Suppressor macrophage treated with lipopolysaccharide for 1 hour (primary cell): ENCODE measurements around the gene AGBL5.

Source experiments
- DNase-seq, 3 donors: peaks; one replicate each; pipeline ENCODE4 v3.0.0-alpha.2; 2020 to 2022

The AGBL5 gene, protein sequence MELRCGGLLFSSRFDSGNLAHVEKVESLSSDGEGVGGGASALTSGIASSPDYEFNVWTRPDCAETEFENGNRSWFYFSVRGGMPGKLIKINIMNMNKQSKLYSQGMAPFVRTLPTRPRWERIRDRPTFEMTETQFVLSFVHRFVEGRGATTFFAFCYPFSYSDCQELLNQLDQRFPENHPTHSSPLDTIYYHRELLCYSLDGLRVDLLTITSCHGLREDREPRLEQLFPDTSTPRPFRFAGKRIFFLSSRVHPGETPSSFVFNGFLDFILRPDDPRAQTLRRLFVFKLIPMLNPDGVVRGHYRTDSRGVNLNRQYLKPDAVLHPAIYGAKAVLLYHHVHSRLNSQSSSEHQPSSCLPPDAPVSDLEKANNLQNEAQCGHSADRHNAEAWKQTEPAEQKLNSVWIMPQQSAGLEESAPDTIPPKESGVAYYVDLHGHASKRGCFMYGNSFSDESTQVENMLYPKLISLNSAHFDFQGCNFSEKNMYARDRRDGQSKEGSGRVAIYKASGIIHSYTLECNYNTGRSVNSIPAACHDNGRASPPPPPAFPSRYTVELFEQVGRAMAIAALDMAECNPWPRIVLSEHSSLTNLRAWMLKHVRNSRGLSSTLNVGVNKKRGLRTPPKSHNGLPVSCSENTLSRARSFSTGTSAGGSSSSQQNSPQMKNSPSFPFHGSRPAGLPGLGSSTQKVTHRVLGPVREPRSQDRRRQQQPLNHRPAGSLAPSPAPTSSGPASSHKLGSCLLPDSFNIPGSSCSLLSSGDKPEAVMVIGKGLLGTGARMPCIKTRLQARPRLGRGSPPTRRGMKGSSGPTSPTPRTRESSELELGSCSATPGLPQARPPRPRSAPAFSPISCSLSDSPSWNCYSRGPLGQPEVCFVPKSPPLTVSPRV

DNA sequence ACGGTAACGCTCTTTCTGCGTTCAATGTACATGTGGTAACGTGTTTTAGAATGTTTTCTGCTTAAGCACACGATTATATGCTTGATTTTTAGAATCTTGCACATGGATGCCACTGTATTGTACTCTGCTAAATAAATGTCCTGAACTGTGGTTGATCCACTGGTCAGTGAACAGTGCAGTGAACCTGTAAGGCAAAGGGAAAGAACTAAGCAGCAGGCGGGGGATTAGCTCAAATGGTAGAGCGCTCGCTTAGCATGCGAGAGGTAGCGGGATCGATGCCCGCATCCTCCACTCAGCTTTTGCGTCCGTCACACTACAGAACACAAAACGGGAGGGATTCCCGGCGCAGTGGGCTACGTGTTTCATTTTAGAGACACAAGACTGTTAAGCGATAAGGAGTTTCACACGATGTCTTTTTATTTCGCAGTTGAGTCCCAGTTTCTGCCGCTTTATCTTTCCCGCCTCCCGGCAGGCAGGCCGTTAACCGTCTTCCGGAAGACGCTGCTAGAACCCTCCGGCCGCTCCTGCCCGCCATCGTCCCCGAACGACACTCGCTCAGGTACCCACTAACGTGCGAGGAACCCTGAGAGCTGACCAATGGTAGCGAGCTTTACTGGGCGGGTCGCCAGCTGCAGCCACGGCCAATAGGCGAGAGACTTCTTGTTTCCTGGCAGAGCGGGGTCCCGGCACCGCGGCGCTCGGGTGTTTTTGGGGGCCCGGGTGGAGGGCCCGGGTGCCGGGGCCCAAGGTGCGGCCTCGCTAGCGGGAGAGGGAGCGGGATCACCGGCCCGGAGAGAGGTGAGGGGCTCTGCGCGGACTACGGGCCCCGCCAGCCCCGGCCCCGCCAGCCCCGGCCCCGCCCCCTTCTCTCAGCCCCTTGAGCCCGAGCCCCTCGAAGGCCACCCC, at the start of gene AGBL5:
TSS of gene AGBL5 (plus strand) at position 673 of the 906 bp plus-strand sequence. CDS start 1,291 bp downstream, outside the sequence.
- peak; percentile 93 to 95 (median 93) for DNase-seq

DNA sequence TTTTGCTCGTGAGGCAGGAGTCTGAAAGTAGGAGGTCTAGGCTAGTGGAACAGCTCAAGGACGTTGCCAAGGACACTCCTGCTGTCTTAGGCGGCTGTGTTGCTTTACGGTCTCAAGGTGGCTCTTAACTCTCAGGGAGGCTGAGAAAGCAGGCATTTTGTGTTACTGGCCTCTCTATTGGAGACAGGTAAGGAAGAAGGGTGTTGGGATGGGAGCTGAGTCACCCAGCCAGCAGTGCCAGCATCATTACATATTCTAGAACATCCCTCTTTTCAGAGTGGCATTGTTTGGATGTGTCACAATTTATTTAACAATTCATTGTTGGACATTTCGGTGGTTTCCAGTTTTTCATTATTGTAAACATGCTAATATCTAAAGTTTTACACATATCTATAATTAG, 49.5 kb upstream of the AGBL5 start:
- DNase-seq = peak; percentile 10 to 55 (median 51)

DNA sequence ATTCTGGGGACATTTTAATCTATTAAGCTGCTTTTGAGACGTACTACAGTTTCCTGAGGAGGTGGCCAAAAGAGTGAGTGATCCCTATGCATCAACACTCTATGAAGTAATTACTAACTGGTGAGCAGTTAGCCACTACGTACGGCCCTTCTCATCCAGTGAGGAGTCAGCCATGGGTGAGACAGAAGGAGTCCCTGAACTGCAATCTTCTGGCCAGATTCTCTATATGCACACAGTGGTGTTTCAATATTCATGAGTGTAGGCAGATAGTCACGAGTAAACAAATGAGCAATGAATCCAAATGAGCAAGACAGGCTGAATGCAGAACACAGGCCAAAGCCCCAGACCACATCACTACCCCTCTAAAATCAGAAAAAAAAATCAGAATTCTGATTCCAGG, 48.5 kb upstream of the AGBL5 start:
- DNase-seq = peak; percentile 27 to 34 (median 29)

DNA sequence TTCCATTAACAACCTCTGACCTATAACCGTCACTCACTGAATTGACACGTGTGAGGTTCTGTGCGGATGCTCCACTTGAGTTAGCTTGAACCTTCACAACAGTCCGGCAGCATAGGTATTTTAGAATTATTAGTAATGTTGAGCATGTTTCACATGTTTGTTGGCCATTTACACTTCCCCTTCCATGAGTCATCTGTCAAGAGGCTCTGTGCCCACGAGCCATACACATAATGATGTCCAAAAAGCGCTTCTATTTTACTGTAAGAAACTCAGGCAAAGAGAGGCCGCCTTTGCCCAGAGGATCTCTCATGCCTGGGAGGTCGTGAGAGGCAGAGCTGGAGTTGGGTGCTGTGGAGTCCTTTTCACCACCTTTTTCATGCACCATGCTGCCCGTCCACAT, 47.6 kb upstream of the AGBL5 start:
- DNase-seq = peak; percentile 73 to 78 (median 78)

DNA sequence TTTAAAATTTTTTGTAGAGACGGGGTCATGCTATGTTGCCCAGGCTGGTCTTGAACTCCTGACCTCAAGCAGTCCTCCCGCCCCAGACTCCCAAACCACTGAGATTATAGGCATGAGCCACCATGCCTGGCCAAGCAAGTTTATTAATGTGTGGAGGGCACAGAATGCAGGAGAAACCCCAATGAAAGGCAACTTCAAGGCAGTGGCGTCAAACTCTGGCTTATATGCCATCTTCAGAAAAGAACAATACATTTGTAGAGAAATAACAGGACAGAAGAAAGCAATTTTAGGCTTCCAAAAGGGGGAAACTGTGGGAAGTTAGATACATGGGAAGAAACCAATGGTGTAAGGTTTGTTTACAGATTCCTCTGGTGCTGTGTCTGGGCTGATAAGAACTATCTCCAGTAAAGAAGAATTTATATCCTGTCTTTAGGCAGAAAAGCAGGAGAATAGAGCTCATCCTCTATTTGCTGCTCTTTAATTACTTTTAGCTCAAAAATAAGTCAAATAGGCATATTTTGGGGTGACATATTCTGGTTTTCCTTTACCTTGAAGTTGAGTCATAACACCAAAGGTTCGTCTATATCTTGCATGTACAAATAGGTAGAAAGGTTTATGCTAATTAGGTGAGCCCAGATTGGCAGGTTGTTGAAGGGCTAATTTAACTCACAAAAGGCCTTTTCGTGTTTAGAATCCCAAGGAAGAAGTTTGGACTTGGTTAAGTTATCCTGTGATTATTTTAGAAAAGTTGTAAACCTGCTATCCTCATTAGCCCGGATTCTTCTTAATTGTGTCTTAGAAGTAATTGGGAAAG, 44.7 kb upstream of the AGBL5 start:
- no peak for DNase-seq

DNA sequence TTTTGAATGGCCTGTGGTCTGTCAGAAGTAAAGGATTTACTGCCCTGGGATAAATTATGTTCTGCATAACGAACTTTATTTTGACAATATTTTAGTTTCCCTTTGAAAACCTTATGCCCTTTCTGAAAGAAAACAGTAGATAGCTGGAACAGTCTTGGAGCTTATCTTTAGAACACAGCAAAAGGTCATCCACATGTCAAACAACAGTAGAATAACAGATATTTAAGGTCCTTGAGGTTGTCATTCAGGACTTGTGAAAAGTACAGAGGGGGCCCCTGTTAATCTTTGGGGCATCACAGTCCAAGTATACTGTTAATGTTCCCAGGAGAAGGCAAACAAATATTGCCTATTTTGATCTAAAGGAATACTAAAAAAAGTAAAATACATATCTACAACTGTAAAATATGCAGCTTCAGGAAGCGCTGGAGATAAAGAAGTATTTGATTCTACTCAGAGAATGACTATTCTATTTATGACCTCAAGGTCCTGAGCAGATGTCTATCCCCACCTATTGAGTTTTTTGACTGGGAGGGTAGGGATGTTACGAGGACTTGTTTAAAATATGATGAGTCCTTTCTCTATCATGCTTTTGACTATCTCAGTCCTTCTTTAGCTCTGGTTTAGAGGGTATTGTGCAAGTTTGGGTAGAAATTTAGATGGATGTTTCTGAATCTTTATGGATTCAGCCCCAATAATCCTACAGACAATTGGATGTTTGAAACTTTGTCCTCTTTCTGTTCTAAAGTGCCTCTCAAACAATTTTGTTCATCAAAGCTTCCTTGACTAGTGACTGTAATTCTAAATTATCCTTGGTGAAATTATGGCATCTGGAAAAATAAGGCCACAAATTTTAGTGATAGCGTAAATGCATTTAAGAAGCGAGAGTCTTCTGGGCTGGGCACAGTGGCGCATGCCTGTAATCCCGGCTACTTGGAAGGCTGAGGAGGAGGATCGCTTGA, 43.8 kb upstream of the AGBL5 start:
- no peak for DNase-seq

DNA sequence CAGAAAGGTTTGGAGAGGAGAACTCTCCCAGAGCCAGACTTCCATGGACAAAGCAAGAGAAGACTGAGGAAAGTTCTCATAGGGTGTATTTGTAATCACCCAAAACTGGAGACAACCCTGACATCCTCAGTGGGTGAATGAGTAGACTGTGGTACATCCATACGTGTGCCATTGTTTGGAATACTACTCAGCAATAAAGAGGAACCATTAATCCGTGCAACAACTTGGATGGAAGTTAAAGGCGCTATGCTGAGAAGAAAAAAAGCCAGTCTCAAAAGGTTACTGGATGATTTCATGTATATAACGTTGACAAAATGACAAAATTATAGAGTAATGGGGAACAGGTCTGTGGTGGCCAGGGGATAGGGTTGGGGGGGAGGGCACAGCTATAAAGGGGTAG, 42.8 kb upstream of the AGBL5 start:
- DNase-seq = no peak

DNA sequence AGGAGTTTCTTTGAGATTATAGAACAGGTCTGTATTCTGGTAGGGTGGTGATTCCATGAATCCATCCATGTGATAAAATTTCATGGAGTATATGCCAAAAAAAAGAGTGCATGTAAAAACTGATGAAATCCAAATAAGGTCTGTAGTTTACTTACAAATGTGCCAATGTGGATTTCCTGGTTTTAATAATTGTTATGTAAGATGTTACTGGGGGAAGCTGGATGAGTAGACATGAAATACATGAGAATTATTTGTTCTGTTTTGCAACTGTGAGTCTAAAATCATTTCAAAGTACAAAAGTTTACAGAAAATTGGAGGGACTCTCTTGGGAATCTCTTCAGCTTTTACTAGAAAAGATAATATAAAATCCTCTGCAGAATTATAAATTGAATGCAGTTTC, 42.4 kb upstream of the AGBL5 start:
- DNase-seq = no peak

DNA sequence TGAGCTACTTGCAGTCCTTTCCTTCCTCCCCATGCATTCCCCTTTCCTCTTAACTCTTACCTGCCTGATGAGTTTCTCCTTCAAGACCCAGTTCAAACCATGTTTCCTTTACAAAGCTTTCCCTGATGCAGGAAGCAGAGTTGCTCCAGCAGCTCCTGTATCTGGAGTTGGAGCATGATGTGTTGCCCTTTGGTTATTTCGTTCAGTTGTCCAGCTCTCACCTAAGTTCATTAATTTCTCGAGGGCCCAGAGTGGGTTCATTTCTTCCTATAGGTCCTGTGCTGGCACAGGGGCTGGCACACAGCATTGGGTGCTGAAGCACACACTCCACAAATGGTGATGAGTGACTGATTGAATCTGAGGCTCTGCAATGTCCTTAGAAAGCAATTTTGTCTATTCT, 41.8 kb upstream of the AGBL5 start:
- no peak for DNase-seq

DNA sequence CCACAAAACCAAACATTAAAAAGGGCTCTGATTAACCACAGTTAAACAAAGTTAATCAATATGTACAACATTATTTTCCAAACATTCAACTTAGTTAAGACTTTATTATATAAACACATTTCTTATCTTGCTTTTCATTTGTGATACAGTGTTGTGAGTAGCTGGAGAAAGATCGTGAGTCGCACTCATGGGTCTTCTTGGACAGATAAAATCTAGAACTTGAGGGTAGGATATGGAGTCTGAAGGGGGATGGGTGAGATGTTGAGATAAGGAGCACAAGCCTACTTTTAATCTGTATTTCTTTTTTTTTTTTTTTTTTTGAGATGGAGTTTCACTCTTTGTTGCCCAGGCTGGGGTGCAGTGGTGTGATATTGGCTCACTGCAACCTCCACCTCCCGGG, 41.3 kb upstream of the AGBL5 start:
- DNase-seq = no peak

DNA sequence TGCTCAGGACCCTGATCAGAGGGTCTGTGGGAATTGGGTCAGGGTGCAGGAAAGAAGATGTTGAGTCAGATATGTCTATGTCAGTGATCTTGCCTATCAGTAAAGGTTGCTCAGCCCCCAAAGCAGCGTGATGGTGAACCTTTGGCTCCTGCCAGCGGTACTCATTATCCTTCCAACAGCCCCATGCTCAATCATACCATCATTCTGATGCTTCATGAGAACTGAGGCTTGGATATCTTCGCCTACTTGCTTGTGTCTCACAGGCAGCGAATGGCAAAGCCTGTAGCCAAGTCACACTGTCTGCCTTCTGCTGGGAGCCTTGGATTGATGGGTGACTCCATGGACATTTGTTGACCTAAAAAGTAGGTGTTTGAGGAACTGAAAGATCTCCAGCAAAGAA, 37.7 kb upstream of the AGBL5 start:
- no peak for DNase-seq

DNA sequence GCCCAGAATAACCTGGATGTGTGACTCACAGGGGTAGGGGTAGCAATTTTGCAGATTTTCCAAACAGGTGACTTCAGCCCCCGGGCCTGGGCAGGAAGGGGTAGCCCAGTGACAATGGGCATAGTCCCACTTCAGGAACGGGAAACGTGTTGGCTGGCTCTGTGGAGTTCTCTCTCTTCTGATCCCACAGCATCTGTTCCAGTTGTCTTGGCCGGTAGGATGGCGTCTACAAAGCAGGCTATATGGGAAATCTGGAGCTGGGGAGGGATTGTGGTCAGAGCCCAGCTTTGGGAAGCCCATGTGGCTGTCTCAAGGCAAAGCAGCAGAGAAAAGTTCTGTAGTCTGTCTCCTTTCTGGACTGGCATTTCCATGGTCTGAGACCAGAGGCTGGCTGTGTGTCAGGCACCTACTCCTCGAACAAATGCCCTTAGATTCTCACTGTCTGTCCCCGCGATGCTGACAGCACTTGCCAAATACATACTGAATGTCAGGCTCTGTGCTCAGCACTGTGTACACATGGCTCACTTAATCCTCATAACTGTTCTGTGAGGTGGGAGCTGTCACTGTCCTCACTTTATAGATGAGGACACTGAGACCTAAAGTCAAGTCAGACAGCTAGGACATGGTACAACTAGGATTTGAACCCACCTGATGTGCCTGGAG, 36.6 kb upstream of the AGBL5 start:
- DNase-seq = no peak

DNA sequence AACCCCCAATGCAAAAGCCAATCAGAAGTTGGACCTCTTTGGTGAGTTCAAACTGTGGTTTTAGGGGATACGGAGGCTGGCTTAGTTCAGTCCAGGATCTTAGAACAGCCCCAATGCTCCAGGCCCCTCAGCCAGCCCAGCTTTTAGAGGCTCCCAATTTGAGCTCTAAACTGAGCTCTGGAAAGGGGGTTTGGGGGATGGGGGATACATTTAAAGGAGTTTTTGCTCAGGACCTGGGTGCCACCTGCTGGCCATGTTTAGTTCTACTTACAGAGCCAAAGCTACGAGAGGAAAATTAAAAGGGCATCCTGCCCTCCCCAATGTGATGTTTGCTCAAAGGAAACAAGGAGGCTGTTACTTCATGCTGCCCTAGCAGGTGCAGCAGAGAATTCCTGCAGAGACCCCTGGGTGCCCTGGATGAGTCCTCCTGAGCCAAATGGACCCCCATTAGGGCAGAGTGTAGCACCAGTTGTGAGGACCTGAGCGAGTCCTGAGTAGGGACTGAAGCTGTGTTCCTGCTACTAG, 34.6 kb upstream of the AGBL5 start:
- DNase-seq = peak; percentile 72 to 79 (median 78)

DNA sequence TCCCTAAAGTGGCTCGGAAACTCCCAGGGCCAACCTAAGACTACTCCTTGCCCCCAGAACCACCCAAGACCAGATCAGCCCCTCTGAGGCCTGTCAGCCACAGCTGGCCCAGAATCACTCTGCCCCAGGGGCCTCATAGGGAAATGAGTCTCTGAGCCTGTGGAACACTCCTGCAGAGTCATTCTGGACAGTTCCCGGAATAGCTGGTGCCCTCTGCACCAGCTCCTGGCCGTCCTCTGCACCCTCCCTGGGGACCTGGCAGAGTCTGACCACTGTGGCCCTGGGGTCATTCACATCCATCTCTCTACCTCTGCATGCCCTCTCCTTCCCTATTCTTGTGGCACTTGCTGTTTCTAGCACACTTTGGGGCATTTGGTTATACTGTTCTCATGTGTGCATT, 33.3 kb upstream of the AGBL5 start:
- DNase-seq = no peak

DNA sequence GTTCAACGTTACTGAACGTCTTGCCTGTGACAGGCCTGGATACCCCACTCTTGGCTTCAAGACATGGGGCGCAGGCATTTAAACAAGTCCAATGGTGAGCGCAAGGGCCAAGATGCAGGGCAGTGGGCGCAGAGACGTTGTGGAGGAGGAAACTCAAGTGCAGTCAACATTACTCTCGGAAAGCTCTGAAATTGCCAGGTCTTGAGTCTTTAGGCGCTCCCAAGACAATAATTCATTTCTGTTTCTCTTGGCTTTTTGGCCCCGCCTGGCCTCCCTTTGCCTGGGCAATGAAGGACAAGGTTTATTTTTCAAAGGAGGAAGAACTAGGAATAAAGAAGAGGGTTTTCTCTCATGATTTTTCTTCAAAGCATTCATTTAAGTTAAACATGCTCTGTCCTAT, 32.0 kb upstream of the AGBL5 start:
- no peak for DNase-seq

DNA sequence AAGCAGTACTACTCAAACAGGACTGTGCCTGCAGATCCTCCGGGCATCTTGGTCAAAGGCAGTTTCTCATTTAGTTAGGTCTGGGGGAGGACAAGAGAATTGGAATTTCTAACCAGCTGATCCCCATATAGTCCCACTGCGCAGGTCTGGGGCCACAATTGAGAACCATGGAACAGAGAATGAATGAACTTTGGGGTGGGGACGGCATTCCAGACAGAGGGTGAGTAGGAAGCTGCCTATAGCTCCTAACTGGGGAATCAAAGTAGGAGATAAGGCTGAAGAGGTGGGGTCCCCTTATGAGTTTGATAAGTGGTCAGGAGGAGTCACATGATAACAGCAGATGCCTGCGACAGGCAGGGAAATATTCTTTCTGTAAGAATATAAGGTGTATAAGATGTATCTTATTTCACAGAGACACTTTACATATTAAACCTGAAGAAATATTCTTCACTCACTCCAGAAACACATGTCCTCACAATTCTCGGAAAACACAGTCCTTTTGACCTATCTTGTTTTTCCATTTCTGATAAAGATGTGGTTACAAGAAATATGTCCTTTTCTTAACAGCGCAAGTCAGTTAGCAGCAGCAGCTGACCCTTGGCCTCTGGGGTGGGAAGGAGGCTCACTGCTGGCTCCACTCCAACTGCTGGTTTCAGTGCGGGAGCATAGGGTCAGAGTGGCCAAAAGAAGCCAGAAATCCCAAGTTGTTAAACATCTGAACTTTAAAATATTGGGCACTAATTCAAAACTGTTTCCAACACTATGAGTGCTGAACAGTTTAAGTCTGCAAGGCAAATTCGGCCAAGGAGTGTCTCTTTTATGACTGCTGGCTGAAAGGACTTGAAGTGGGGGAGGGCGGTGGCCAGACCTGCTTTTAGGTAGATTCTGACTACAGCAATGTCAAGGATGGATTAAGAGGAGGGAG, 31.3 kb upstream of the AGBL5 start:
- DNase-seq = no peak

DNA sequence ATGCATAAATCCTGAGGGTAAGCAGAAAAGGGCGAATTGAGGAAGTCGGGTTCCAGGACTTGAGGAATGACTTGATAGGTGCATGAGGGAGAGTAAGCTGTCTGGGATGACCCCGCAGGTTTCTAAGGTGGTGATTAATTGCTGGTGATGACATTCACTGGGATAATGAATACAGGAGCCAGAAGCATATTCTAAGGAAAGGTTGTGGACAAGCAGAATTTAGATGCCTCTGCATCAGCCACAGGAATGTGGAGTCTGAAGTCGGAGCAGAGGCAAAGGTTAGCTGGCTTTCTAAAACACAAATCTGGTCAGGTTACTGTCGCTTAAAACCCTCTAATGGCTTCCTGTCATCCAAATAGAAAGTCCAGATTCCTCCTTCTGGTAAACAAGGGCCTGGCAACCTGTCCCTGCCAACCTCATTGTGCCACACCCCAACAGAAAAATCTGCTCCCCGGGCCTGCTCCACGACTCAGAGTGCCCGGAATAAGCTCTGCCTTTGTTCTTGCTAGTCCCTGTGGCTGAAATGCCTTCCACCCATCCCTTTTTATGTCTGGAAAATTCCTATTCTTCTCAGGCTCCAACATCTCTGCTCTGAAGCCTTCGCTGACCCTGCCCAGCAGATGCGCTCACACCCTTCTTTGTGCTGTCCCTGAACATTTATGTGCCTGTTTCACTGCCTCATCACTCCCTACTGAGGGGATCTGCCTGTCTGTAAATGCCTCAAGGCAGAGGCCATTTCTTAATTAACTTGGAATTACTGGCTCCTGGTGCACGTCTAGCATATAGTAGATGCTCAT, 30.0 kb upstream of the AGBL5 start:
- no peak for DNase-seq

DNA sequence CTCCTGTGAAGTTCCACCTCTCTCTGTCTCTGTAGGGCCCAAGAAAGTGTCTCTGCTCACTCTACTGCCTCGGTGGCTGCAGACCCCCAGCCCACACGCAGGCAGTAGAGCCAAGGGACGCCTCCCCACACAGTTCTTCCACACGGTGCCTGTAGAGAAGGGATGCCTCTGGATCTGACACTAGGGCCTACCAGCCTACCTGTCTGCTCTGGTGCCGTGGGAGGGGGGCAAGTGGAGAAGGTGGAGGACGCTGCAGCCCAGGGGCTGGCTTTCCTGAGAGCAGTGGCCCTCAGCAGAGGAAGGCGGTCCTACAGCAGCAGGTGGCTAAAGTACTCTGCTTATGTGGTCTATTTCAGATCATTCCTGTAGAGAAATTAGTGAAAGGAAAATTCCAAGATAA, 27.7 kb upstream of the AGBL5 start:
- DNase-seq = no peak
